Hepatocyte (in vitro differentiated cells): ENCODE measurements around the gene C14orf180.

Source experiments
- CTCF ChIP-seq: fragments of 200-600 bp; sonication (generic); IDR thresholded peaks from 2 replicates; pipeline ENCODE4 v1.5.1; 2016; ENCODE audit warnings: antibody characterized with exemption, mild to moderate bottlenecking; ENCODE audit not compliant: poor library complexity
- EZH2 ChIP-seq: fragments of 200-600 bp; sonication (generic); IDR thresholded peaks from 2 replicates; pipeline ENCODE4 v1.6.1; 2016; ENCODE audit warnings: antibody characterized with exemption, mild to moderate bottlenecking, borderline replicate concordance

GRCh38 chr14:104563742-104564615, 15.6 kb upstream of the C14orf180 start:
- peak; percentile 97 for TF ChIP-seq CTCF
- TF ChIP-seq EZH2 = no peak
